ENCODE results near the gene OR10J1.

OR10J1 gene

GRCh38 chr1:159473335-159473734 lies 33.8 kb downstream of the OR10J1 start:
- Histone ChIP-seq H3K4me3 (ENCODE audit: low read depth, low read length) (no peak overlapping the region), H3K36me3 (no peaks in the 10 kb centered on the region), H3K27me3 (no peaks in the 10 kb centered on the region), H3K9me3 (no peaks in the 10 kb centered on the region), H3K4me1 (no peaks in the 10 kb centered on the region)
- no peak for DNase-seq
- TF ChIP-seq CTCF (IDR thresholded peaks at IDR 0.05; ENCODE audit: low read depth, low read length): no peak

GRCh38 chr1:159474926-159475325 lies 35.4 kb downstream of the OR10J1 start:
- DNase-seq: no peak
- no peak for TF ChIP-seq CTCF (IDR thresholded peaks at IDR 0.05; ENCODE audit: low read depth, low read length)
- Histone ChIP-seq H3K4me1 (no peaks in the 10 kb centered on the region), H3K4me3 (ENCODE audit: low read depth, low read length) (no peak overlapping the region), H3K9me3 (no peaks in the 10 kb centered on the region), H3K36me3 (no peaks in the 10 kb centered on the region), H3K27me3 (no peaks in the 10 kb centered on the region)

GRCh38 chr1:159483501-159483900 lies 44.0 kb downstream of the OR10J1 start:
- no peaks in the 10 kb centered on the region for H3K9me3 ChIP-seq
- H3K4me3 ChIP-seq (ENCODE audit: low read depth, low read length): no peak overlapping the region
- H3K27me3 ChIP-seq: no peaks in the 10 kb centered on the region
- TF ChIP-seq CTCF (IDR thresholded peaks at IDR 0.05; ENCODE audit: low read depth, low read length): no peak
- H3K36me3 ChIP-seq: no peaks in the 10 kb centered on the region
- DNase-seq: no peak
- no peaks in the 10 kb centered on the region for H3K4me1 ChIP-seq
